ENCODE measurements around the gene PML. TPM values are rescaled to one million over a fixed set of nuclear protein-coding genes. Genes with fewer than 3 reads are reported as not detected.

Gene PML
- polyA plus RNA-seq, 1 of the 3 experiments (the other 2 are of a cell fraction): 18.4 TPM

GRCh38 chr15:73982222-73982962 lies 12.1 kb upstream of the PML start (continued):
- TF ChIP-seq ZBTB33 (IDR thresholded peaks at IDR 0.05; ENCODE audit: borderline replicate concordance, low read depth) (peak; percentile 29; the same call in 1 of the 2 replicates), JUND (IDR thresholded peaks at IDR 0.05) (peak; percentile 62; the same call in 1 of the 2 replicates), TAF1 (IDR thresholded peaks at IDR 0.05; ENCODE audit: borderline replicate concordance, low read depth, low read length) (0 out of 2 replicates have a peak, but pooled peaks have one; percentile 36), FOXJ3 (CRISPR knock-in tag; IDR thresholded peaks at IDR 0.05) (no peak), ELF1 (IDR thresholded peaks at IDR 0.05) (no peak), POLR2AphosphoS5 (IDR thresholded peaks at IDR 0.05; ENCODE audit: low read depth, low read length) (peak; percentile 20), SIN3A (IDR thresholded peaks at IDR 0.05; ENCODE audit: borderline replicate concordance, low read depth, low read length) (0 out of 2 replicates have a peak, but pooled peaks have one; percentile 48), FOXM1 (IDR thresholded peaks at IDR 0.05; ENCODE audit: low read depth) (no peak), TCF12 (IDR thresholded peaks at IDR 0.05) (peak; percentile 81), SMC3 (IDR thresholded peaks at IDR 0.05; ENCODE audit: low read depth, low read length) (no peak; the same call in 1 of the 2 replicates), RXRA (IDR thresholded peaks at IDR 0.05; ENCODE audit: borderline replicate concordance, low read depth) (peak; percentile 67; the same call in 1 of the 2 replicates), EP300 (IDR thresholded peaks at IDR 0.05; ENCODE audit: borderline replicate concordance in 1 of 2, low read depth in 1 of 2, low read length in 1 of 2) (peak in 1 of 2 experiments; percentile 90; a peak in 2 of 4 replicates)
- TF ChIP-seq, protein P1, sequence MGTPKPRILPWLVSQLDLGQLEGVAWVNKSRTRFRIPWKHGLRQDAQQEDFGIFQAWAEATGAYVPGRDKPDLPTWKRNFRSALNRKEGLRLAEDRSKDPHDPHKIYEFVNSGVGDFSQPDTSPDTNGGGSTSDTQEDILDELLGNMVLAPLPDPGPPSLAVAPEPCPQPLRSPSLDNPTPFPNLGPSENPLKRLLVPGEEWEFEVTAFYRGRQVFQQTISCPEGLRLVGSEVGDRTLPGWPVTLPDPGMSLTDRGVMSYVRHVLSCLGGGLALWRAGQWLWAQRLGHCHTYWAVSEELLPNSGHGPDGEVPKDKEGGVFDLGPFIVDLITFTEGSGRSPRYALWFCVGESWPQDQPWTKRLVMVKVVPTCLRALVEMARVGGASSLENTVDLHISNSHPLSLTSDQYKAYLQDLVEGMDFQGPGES (IDR thresholded peaks at IDR 0.05; ENCODE audit: low read depth, low read length): no peak
- TF ChIP-seq, protein P2, sequence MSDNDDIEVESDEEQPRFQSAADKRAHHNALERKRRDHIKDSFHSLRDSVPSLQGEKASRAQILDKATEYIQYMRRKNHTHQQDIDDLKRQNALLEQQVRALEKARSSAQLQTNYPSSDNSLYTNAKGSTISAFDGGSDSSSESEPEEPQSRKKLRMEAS (IDR thresholded peaks at IDR 0.05; ENCODE audit: low read depth): peak; percentile 1; the same call in 1 of the 2 replicates

DNA sequence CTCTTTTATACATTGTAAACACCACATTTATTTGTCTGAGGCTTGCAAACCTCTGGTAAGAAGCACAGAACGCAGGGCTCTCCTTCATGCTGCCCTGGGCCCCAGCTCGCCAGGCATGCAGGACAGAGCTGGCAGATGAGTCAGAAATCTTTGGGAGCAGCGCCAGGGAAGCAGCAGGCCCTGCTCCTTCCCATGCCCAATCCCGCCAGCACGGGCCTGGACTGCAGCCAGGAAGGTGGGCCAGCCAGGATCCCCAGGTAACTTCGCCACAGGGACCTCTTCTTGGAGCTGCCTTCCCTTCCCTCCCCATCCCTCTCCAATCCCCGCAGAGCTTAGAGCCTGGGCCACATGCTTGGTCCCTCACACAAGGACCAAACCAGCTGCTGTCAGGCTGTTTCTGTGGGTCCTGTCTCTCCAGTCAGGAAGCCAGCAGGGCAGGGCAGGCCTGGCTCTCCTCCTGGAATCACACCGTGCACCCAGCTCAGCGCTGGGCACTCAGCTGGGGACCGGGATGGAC lies 11.2 kb upstream of the PML start:
- ChIA-PET CTCF (interaction anchor here (0.8 to 4.2 kb wide), 8 partner anchors 8 to 339 kb away, joined by 3 to 22 read pairs (median 6); partner anchors contain the start of gene STOML1), POLR2A (interaction anchor here (1.6 kb wide), 1 partner anchor 11 kb away, joined by 5 read pairs; the partner anchor contains the start of gene PML)
- Histone ChIP-seq H3K27ac (ENCODE audit: low read depth in 2 of 2, low read length in 1 of 2) (peak overlapping the region; percentile 90 to 95), H4K20me1 (ENCODE audit: insufficient read depth) (no peaks in the 10 kb centered on the region), H3F3A (replicated peaks; ENCODE audit: insufficient read depth) (peaks cover 25% of the 10 kb centered on the region), H3K9ac (peak overlapping the region; percentile 70; the same call in 1 of the 2 replicates), H3K4me2 (peak overlapping the region; percentile 79), H3K36me3 (replicated peaks in 1 of 2; ENCODE audit: control insufficient read depth in 1 of 2, insufficient read depth in 2 of 2, low read length in 1 of 2) (no peaks in the 10 kb centered on the region), H3K4me1 (ENCODE audit: control insufficient read depth in 1 of 2, insufficient read depth in 2 of 2, low read depth in 1 of 2, low read length in 1 of 2) (peaks cover 38% of the 10 kb centered on the region in 2 experiments; a peak in 3 of 4 replicates), H3K9me3 (no peaks in the 10 kb centered on the region), H3K27me3 (ENCODE audit: insufficient read depth) (no peaks in the 10 kb centered on the region), H3K9me2 (no peaks in the 10 kb centered on the region), H2AFZ (ENCODE audit: low read depth) (no peak overlapping the region), H3K4me3 (ENCODE audit: low read depth in 2 of 2, low read length in 1 of 2) (no peak overlapping the region), H3K79me2 (ENCODE audit: insufficient read depth) (no peaks in the 10 kb centered on the region)
- WGBS (ENCODE audit: low lambda C conversion rate): 0% methylated on average over 3 of the region's 10 CpGs
- peak; percentile 49 for DNase-seq
- TF ChIP-seq SIN3A (IDR thresholded peaks at IDR 0.05; ENCODE audit: borderline replicate concordance, low read depth, low read length) (peak; percentile 60; the same call in 1 of the 2 replicates), GATA2 (CRISPR knock-in tag; IDR thresholded peaks at IDR 0.05) (no peak), YY1 (IDR thresholded peaks at IDR 0.05; ENCODE audit: low read depth) (no peak; the same call in 1 of the 2 replicates), MXI1 (IDR thresholded peaks at IDR 0.05; ENCODE audit: low read depth, low read length) (no peak), FOSL2 (IDR thresholded peaks at IDR 0.05; ENCODE audit: borderline replicate concordance, low read depth) (peak; percentile 84), EP300 (IDR thresholded peaks at IDR 0.05; ENCODE audit: borderline replicate concordance in 1 of 2, low read depth in 1 of 2, low read length in 1 of 2) (0 out of 4 replicates have a peak, but pooled peaks of 1 of the 2 experiments have one; percentile 26), TEAD4 (IDR thresholded peaks at IDR 0.05; ENCODE audit: borderline replicate concordance, insufficient read depth) (0 out of 2 replicates have a peak, but pooled peaks have one; percentile 56), ZBTB33 (IDR thresholded peaks at IDR 0.05; ENCODE audit: borderline replicate concordance, low read depth) (0 out of 2 replicates have a peak, but pooled peaks have one; percentile 31), RXRA (IDR thresholded peaks at IDR 0.05; ENCODE audit: borderline replicate concordance, low read depth) (no peak; the same call in 1 of the 2 replicates), NFIC (IDR thresholded peaks at IDR 0.05; ENCODE audit: borderline replicate concordance) (peak; percentile 98), JUND (IDR thresholded peaks at IDR 0.05) (peak; percentile 80), SMC3 (IDR thresholded peaks at IDR 0.05; ENCODE audit: low read depth, low read length) (no peak)
- TF ChIP-seq, protein P3, sequence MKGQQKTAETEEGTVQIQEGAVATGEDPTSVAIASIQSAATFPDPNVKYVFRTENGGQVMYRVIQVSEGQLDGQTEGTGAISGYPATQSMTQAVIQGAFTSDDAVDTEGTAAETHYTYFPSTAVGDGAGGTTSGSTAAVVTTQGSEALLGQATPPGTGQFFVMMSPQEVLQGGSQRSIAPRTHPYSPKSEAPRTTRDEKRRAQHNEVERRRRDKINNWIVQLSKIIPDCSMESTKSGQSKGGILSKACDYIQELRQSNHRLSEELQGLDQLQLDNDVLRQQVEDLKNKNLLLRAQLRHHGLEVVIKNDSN (IDR thresholded peaks at IDR 0.05; ENCODE audit: borderline replicate concordance, low read depth): no peak
